Dermis microvascular lymphatic vessel endothelial cell (primary cell): ENCODE data around the gene TBX5. TPM values are rescaled to one million over a fixed set of nuclear protein-coding genes. Genes with fewer than 3 reads are reported as not detected.

Experiments
- DNase-seq, 2 donors: peaks; one replicate each; pipeline versions ENCODE4 v3.0.0 to v3.0.0-alpha.2; 2010; ENCODE audit warnings: low read depth in 2 of 2
- total RNA-seq: library from RNA; depleted of rRNA; stranded (reverse); fragments of >200 nt; gene quantifications from 2 replicates; pipeline ENCODE4 v1.2.1, GENCODE V29; 2014

TBX5 gene
- total RNA-seq, 1 donor from 2014 or later: not detected

- no peak for DNase-seq
Measured at GRCh38 chr12:114406316-114406983, 506 bp upstream of the TBX5 start.

GRCh38 chr12:114404926-114405518, 922 bp downstream of the TBX5 start:
- no peak for DNase-seq

- DNase-seq: no peak
Measured at GRCh38 chr12:114404083-114404925, 1.6 kb downstream of the TBX5 start.

- no peak for DNase-seq
Measured at GRCh38 chr12:114403690-114404066, 2.3 kb downstream of the TBX5 start.

- DNase-seq: no peak
Measured at GRCh38 chr12:114403011-114403689, 2.8 kb downstream of the TBX5 start.

GRCh38 chr12:114402084-114402717, 3.7 kb downstream of the TBX5 start:
- no peak for DNase-seq

- no peak for DNase-seq
Measured at GRCh38 chr12:114401328-114402083, 4.4 kb downstream of the TBX5 start.

- DNase-seq: no peak
Measured at GRCh38 chr12:114400925-114401324, 5.0 kb downstream of the TBX5 start.

GRCh38 chr12:114400361-114400811, 5.6 kb downstream of the TBX5 start:
- DNase-seq: no peak

GRCh38 chr12:114399664-114400211, 6.2 kb downstream of the TBX5 start:
- no peak for DNase-seq

- DNase-seq: no peak
Measured at GRCh38 chr12:114397978-114398881, 7.7 kb downstream of the TBX5 start.

GRCh38 chr12:114396869-114397719, 8.8 kb downstream of the TBX5 start:
- DNase-seq: no peak

- DNase-seq: no peak
Measured at GRCh38 chr12:114396153-114396868, 9.6 kb downstream of the TBX5 start.

GRCh38 chr12:114395755-114396152, 10.2 kb downstream of the TBX5 start:
- no peak for DNase-seq

- no peak for DNase-seq
Measured at GRCh38 chr12:114395233-114395632, 10.7 kb downstream of the TBX5 start.

GRCh38 chr12:114393569-114393968, 12.4 kb downstream of the TBX5 start:
- DNase-seq: no peak

GRCh38 chr12:114392909-114393308, 13.0 kb downstream of the TBX5 start:
- DNase-seq: no peak

- DNase-seq: no peak
Measured at GRCh38 chr12:114391088-114391487, 14.9 kb downstream of the TBX5 start.
